GDM1 (cell line): ENCODE measurements around the gene CLSTN3.
"Not testable (repeated sequence)": the region's sequence is repeated elsewhere in the genome, so short reads cannot be mapped to it uniquely, and the experiment has no call there.

Experiments
- DNase-seq: peaks from one replicate; lab custom pipeline; 2025; lab: John Stamatoyannopoulos, UW

CLSTN3 gene

DNA sequence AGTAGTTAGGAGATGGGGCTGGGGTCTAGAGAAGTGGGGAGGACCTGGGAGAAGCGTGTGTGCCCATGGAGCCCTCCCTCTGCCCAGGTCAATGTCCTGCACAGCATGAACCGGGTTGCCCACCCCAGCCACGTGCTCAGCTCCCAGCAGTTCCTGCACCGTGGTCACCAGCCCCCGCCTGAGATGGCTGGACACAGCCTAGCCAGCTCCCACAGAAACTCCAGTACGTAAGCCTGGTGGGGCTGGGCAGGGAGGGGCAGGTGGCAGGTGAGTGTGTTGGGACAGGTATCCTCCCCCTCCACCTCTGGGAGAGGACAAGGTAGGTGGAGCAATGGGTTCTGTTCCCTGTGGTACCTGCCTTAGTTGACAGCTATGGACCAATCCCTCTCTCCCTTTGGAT is 20.7 kb downstream of the CLSTN3 start:
- DNase-seq: no peak

DNA sequence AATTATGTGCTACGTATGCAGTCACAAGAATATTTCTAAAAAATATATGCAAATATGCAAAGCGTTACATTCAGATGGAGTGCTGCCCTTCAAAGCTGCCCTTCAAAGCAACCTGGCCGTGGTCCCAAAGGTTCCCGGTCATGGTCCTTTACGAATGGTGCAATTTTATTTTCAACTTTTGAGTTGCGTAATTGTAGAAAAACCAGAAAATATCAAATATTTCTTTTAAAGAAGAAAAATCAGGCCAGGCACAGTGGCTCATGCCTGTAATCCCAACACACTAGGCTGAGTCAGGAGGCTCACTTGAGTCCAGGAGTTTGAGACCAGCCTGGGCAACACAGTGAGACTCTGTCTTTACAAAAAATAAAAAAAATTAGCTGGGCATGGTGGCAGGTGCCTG is 21.4 kb downstream of the CLSTN3 start:
- DNase-seq: no peak

DNA sequence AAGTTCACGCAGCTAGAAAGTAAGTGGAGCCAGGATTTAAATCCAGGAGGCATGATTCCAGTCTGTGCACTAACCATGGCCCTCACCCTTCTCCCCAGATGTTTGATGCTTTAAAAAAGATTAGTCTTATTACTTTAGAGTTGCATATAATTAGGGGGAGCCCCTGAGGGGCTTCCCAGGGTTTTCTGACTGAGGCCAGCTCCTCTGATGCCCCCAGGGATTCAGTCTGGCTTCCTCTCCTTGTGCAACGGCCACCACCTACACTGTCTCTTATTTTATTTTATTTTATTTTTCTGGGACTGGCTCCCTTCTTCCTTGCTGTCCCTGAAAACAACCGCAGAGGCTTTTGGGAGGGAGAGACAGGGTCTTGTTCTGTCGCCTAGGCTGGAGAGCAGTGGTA is 22.6 kb downstream of the CLSTN3 start:
- no peak for DNase-seq

DNA sequence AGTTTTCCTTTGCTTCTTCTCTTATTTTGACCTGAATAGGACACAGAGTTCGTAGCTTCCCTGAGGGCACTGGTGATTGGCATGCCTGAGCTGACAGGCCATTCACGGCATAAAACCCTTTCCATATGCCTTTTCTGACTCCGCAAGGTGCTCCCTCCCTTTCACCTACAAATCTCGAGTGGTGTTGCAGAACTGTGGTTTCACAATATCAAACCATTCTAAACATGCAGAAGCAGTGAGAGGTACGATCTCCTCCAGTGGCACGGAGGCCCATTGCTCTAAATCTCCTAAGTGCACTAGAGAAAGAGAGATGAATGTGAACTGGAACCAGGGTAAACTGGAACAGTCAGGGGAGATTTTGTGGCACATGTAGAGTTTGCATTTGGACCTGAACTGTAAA is 23.9 kb downstream of the CLSTN3 start:
- no peak for DNase-seq

DNA sequence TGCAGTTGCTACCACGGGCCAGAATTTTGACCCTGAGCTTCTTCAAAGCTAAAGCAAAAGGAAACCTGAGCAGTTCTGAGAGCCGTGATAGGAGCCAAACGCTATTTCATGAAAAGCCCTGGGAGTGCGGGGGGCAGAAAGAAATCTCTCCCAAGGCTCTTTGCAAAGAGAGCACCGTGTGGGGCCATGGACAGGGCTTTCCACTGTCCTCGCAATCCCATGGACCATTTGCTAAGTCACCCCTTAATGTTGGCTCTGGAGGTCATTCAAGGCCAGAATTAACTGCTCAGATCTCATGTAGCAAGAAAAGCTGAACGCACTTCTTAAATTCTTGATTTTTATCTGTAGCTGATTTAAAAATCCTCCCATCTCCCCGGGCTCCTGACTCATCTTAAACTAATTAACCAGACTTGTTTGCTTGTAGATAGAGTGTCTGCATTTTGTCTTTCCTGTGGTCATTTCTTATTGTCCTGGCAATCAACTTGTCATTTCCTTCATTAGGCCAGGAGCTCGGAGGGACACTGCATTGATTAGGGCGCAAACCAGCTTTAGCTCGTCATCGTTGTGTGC is 24.8 kb downstream of the CLSTN3 start:
- no peak for DNase-seq

DNA sequence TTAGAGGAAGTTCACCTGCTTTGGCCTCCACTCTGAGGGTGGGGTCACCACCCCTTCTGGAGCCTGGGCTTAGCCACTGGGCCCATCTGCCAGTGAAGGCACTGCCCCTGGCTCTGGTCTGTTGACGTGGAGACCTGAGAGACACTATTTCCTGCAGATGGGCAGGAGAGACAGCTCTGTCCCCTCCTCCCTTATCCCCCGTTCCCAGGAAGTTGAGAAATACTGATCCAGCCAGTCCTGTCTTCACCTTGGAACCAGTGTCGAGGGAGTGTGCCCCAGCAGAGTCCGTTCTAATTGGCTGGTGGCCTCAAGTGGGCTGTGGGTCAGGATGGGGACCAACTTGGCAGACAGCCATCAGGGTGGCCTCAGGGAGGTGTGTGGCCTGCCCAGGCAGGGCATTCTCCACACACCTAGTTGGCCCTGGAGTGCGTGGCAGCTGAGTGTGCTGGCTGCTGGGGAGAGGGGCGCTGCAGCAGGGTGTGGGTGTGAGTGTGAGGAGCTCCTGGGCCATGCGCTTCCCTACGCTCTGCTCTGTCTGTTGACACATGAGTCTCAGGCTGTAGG is 25.4 kb downstream of the CLSTN3 start:
- DNase-seq: no peak

DNA sequence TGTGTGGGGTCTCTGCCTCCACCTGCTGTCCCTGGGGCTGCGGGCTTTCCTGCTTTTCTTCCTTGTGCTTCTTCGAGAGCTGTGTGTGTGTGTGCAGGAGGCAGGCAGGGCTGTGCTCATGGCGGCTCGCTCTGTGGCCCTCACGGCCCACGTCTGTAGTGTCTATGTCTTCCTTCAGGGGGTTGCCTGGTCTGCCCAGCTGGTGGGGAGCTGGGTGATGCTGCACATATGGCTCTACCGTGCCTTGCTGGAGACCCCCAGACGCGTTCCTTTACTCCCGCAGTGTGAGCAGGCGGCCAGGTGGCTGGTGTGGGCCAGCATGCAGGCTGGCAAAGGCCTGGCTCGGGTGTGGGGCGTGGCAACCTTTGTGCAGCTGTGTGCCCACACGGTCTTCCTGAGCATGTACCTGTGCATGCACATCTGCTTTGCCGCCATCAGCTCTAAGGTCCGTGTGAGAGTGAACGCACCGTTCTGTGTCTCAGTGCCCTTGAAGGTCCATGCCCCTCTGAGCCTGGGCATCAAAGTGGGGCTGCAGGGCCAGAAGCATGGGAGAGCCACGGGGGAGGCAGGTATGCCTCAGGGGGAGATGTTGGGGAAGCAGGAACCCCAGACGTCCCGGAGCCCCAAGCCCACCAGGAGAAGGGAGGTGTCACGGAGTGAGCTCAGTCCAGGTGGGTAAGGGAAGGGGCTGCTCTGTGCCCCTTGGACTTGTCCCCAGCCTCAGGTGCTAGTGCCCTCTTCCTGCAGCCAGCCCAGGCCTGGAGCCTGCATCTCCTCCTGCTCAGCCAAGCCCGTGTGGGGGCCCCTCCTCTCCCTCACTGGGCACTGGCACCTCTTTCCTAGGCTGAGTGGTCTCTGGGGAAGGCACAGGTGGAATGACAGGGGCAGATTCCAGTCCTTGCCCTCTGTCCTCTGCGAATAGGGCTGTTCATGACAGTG is 26.4 kb downstream of the CLSTN3 start:
- DNase-seq: no peak

DNA sequence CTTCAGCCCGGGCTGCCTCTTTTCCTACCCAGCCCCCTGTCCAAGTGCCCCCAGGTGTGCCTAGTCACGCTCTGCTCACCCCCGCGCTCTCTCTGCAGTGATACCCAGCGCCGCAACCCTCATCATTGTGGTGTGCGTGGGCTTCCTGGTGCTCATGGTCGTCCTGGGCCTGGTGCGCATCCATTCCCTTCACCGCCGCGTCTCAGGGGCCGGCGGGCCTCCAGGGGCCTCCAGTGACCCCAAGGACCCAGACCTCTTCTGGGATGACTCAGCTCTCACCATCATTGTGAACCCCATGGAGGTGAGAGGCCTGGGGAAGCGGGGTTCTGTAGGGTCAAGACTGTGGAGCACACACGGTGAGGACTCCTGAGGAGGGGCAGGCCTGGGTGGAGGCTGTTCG is 27.2 kb downstream of the CLSTN3 start:
- no peak for DNase-seq

DNA sequence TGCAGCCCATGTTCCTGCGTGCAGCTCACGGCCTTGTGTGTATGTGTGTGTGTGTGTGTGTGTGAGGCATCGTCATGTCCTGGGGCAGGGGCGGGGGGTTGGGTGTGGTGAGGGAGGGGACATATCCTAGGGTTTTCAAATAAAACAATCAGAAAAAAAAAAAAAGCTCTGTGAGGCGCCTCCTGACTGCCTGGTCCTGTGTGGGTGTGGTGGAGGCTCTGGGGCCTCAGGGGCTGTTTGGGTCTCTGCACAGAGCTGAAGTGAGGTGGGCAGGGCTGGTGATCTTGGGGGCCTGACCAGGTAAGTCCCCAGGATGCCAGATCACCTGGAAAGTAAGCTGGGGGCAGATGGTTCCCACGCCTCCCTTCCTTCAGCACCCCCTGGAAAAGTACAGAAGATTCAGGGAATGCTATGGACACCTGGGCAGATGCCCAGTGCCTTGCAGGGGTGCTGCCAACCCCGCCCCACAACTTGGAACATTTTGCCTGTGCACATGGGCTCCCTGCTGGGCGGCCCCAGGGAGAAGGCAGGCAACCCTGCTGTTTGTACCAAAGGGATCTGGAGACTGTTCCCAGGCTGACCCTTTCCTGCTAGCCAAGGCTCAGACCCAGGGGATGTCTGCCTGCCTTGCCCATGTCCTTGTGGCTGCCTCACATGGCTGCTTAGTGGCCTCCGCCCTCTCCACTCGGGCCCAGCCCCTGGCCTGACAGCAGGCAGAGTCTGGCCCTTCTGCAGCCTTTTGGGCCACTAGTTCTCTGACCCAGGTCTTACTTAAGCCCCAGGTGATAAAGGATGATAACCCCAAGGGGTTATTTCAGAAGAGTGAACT is 28.8 kb downstream of the CLSTN3 start:
- no peak for DNase-seq

DNA sequence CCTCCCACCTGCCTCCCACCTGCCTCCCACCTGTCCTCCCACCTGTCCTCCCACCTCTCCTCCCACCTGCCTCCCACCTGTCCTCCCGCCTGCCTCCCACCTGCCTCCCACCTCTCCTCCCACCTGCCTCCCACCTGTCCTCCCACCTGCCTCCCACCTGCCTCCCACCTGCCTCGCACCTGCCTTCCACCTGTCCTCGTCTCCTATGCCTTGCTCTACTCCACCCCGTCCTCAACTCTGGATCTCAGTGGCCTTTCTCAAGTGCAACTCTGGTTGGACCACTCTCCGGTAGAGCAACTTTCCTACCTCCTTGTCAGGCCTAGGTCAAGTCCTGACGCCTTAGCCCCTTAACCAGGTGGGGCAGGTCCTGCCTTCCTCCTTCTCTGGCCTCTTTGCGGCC is 30.0 kb downstream of the CLSTN3 start:
- no peak for DNase-seq

DNA sequence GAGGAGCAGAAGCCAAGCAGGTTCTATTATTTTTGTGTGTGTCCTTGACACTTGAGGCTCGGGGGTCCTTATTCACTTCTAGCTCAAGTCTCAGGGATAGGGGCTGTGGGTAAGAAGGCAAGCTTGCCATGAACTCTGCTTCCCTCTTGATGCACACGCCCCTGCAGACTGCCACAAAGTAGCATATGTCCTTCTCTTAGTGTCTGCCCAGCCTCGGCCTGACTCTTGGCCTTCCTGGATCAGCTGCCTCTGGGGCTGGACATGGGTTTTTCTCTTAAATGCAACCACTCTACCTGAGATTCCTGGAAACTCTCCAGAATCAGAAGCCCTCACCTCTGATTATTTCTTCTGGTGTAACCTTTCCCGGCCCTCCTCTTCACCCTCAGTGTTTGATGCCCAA is 31.2 kb downstream of the CLSTN3 start:
- DNase-seq: no peak

DNA sequence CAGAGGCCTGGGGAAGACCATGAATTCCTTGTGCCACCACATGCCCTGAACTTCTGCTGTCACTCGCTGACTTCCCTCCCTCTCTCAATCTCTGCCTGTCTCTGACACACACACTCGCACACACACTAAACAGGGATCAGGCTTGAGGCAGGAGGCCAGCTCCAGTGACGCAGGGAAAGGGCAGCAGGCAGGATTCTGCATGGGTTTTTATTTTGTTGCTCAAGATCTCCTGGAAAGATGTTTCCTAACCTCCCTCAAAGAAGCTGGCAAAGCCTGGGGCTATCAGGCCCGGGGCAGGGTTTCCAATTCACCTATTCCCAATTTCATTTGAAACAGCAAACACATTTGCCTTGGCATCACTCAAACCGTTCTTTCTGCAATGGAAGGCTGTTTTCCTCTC is 31.6 kb downstream of the CLSTN3 start:
- no peak for DNase-seq

DNA sequence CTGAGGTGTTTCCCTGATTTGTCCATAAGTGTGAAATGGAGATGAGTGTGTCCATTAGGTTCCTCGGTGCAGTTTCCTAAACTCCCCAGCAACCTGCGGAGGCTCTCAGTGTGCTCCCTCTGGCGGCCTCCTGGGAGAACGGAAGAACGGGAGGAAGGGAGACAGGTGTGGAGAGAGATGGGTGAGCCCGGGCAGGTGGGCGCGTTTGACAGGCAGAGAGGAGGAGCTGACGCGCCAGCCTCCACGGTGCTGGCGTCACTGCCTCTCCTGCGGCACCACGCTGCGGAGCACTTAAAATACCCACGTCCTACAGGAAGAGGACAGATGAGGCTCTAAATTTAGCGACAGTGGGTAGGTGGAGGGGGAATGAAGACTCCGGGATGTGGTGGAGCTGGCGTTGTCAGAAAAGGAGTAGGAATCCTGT is 32.5 kb downstream of the CLSTN3 start:
- no peak for DNase-seq

DNA sequence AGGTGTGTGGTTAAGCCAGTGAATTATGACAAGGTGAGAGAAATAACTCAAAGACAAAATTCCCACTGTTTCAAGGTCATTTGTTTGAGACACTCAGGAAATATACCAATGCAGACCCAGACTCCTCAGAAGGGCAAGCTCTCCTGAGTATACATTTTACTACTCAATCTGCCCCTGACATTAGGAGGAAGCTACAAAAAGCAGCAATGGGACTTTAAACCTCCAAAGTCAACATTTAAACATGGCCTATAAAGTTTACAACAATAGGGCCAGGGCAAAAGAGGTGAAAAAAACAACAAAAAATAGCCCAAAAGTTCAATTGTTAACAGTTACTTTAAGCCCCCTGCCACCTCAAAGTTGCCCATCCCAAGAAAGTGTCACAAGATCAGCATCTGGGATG is 39.8 kb downstream of the CLSTN3 start:
- DNase-seq: no peak

DNA sequence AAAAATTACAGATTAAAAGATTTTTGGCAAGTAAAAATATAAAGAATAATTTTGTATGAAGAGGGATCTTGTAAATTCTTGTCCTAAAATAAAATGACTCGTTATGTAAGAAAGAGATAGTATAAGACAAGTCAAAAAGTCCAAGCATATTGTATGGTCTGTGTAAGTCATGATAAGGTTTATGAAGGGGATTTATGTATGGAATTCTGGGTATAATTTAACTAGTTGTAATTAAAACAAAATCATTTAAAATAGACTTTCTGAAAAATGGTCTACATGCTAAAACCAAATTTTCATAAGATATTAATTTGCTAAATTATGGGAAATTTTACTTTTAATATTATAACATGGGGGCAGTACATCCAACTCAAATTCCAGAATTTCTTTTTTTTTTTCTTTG is 41.7 kb downstream of the CLSTN3 start:
- DNase-seq: no peak

DNA sequence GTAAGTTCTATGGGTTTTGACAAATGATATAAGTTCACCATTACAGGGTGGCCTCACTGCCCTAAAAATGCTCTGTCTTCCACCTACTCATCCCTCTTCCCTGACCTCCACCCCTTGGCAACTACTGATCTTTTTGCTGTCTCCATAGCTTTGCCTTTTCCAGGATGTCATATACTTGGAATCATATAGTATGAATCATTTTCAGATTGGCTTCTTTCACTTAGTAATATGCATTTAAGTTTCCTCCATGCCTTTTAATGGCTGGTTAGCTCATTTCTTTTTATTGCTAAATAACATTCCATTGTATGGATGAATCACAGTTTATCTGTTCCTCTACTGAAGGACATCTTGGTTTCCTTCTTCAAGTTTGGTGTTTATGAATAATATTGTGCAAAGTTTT is 45.3 kb downstream of the CLSTN3 start:
- no peak for DNase-seq

DNA sequence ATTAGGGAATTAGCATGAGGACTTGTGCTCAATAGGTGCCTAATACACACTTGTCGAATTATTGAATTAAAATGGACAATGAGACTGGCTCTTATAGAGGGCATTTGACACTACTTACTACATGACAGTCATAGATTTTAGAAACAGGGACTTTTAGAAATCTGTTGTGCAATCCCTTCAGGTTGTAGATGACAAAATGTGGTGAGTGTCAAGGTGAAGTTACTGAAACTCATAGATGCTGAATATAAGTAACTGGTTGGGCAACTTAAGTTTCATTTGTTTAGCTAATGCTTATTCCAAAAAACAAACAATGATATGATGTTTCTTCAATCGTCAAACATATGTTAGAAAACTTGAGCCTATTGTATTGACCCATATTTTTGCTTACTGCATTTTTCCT is 46.4 kb downstream of the CLSTN3 start:
- no peak for DNase-seq

DNA sequence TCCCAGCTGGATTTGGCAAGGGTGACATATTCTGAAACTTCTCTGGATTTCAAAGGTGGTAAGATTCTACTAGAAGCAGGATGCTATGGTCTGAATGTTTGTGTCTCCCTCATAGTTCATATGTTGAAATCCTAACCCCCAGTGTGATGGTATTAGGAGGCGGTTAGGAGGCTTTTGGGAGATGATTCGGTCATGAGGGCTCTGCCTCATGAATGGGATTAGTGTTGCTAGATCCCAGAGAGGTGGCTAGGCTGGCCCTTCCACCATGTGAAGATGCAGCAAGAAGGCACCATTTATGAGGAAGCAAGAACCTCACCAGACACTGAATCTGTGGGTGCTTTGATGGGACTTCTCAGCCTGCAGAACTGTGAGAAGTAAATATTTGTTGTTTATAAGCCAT is 48.3 kb downstream of the CLSTN3 start:
- DNase-seq: no peak

DNA sequence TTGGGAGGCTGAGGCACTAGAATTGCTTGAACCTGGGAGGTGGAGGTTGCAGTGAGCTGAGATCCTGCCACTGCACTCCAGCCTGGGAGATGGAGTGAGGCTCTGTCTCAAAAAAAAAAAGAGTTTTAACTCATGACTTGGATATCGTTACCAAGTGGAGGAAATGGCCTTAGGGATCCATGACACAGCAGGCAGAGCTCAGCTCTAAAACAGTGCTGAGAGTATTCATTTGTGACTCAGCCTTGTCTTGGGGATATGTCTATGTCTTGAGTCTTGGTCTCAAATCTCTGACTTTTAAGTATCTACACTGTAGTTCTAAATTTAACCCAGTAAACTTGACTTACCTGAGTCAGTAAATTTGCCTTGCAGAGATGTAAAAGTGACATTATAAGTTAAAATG is 50.5 kb downstream of the CLSTN3 start:
- DNase-seq: no peak

DNA sequence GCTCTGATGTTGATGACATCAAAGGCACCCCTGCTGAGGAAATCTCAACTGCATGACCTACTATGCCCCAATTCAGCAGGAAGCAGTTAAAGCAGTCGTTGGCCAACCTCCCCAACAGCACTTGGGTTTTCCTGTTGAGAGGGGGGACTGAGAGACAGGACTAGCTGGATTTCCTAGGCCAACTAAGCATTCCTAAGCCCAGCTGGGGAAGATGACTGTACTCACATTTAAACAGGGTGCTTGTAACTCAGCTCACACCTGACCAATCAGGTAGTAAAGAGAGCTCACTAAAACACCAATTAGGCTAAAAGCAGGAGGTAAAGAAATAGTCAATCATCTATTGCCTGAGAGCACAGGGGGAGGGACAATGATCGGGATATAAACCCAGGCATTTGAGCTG is 55.9 kb downstream of the CLSTN3 start:
- not testable (repeated sequence) for DNase-seq

DNA sequence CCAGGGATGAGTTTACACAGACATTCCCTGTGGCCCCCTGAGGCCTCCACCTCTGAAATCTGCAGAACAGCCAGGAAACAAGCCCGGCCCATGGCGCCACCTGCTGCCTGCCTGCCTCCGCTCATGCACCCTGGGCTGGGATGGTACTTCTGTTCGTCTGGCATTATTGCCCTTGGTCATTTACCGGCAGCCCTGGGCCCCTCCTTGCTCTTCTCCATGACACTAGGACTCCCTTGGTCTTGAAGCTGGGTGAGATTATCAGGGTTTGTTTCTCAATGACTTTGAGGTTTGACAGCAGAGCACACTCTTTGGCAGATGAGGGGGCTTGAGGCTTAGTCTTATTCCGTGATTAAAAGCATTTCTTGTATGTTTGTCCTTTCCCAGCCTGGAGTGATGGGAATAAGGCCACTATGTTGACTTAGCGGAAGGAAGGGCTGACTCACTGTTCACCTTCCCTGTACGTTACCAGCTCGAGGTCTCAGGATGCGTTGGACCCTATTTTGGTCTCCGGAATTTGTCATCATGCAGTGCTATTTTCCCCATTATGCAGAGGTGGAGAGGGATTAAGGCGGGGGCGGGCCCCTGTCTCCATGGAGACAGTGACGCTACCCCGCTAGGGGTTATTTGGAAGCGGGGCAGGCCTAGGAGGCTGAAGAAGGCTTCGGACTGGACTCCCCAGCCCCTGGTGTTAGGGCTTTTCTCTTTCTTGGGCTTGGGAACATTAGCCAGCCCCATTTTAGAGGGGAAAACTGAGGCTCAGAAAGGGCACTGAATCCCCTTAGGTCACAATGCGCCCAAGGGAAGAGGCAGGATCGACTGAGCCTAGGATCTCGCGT is 58.6 kb downstream of the CLSTN3 start:
- DNase-seq: peak; percentile 59
